T-helper 2 cell treated with Interferon-gamma antibody and Interleukin-4, amounts not matched to agents 5 μg/mL and 100 μg/mL, for 36 hours (primary cell): ENCODE results near the gene ARHGAP45.
"Not testable (repeated sequence)": the region's sequence is repeated elsewhere in the genome, so short reads cannot be mapped to it uniquely, and the experiment has no call there.

Experiments
- DNase-seq: peaks from one replicate; pipeline ENCODE4 v3.0.0; 2021; ENCODE audit warnings: low spot score
- H3K27ac Mint-ChIP-seq: one replicate; pipeline ENCODE4 v1.8.0; 2021; ENCODE audit warnings: mild to moderate bottlenecking, mixed read lengths
- H3K27me3 Mint-ChIP-seq: one replicate; pipeline ENCODE4 v1.8.0; 2021; ENCODE audit warnings: low read depth, mixed read lengths
- H3K36me3 Mint-ChIP-seq: one replicate; pipeline ENCODE4 v1.8.0; 2021; ENCODE audit warnings: low read depth, mixed read lengths
- H3K4me1 Mint-ChIP-seq: one replicate; pipeline ENCODE4 v1.8.0; 2021; ENCODE audit warnings: low read depth, mixed read lengths
- H3K4me3 Mint-ChIP-seq: one replicate; pipeline ENCODE4 v1.8.0; 2022; ENCODE audit warnings: mild to moderate bottlenecking, moderate library complexity, mixed read lengths
- H3K9me3 Mint-ChIP-seq: one replicate; pipeline ENCODE4 v1.8.0; 2021; ENCODE audit warnings: mixed read lengths

The ARHGAP45 gene

DNA sequence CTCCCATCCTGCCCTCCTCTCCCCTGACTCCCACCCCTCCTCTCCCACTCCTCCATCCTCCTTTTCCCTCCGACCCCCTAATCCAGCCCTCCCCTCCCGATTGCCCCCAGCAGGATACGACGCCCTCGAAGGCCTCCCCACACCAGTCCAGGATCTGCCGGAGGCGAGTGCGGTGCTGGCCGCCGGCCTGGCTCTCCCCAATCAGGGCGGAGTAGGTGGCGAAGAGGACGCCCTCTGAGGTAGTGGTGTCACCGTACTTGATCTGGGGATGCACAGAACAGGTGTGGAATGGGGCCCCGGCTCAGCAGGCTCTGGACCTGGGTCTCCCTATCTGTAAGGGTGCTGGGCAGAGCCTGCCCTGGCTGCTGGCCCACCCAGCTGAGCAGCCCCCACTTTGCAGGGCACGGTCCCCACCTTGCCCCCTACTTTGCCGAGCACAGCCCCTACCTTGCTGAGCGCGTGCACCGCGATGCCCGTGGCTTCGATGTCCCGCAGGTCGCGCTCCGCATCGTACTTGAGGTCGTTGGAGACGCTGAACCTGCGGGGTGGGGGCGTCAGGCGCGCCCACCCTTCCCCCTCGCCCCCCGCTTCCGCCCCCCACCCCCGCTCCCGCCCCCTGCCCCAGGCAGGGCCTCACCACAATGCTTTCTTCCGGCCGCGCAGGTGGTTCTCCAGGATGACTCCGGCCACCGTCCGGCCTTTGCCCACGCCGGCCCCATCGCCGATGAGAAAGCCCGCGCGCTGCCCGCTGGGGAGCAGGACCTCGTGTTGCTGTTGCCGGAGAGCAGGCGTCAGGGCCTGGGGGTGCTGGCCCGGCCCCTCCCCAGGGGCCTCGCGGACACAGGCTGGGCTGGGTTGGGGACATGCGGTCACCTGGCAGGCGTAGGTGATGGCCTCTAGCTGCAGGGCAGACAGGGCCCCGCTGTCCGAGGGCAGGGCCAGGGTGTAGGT lies 55.3 kb downstream of the ARHGAP45 start:
- Mint-ChIP-seq H3K36me3 (peaks cover 36% of the 10 kb centered on the region), H3K4me3 (no peak overlapping the region), H3K27ac (peak overlapping the region; percentile 41), H3K27me3 (no peaks in the 10 kb centered on the region), H3K4me1 (no peaks in the 10 kb centered on the region), H3K9me3 (no peaks in the 10 kb centered on the region)
- no peak for DNase-seq

DNA sequence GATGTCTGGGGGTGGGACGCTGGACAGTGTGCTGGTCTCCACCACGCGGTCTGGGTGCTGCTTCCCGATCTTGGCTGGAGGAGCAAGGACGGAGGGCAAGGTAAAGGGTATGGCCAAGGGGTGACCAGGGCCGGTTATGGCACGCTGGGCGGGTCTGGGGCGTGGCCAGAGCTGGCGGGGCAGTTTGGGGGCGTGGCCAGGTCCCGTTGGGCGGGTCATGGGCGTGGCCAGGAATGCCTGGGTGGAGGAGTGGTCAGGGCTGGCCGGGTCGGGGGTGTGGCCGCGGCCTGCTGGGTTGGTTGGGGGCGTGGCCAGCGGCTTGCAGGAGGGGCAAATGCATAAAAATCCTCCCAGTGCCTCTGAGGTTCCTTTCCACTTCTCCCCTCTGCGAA lies 56.0 kb downstream of the ARHGAP45 start:
- Mint-ChIP-seq H3K4me1 (peaks cover 2% of the 10 kb centered on the region), H3K27me3 (no peaks in the 10 kb centered on the region), H3K4me3 (no peak overlapping the region), H3K36me3 (peaks cover 38% of the 10 kb centered on the region), H3K9me3 (no peaks in the 10 kb centered on the region), H3K27ac (peak overlapping the region; percentile 41)
- DNase-seq, result peak; percentile 55

DNA sequence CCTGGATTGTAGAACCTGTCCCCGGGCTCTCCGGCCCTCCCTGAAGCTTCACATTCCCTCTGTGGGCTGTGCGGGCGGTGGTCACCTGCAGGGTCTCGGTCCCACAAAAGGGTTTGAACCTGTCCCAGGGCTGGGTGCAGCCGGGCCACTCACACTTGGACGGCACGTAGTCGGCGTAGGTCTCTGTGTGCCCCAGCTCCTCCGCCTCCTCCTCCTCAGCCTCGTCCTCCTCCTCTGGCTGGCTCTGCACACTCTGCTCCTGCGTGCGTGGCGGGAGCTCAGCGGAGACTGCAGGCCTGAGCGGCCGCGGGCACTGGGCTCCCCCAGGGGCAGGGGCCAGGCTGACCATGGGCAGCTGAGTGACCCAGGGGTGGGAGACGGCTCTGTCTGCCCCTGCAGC lies 56.4 kb downstream of the ARHGAP45 start:
- H3K36me3 Mint-ChIP-seq, result peaks cover 38% of the 10 kb centered on the region
- peaks cover 2% of the 10 kb centered on the region for H3K4me1 Mint-ChIP-seq
- no peak overlapping the region for H3K4me3 Mint-ChIP-seq
- H3K27ac Mint-ChIP-seq, result no peak overlapping the region
- H3K27me3 Mint-ChIP-seq, result no peaks in the 10 kb centered on the region
- no peak for DNase-seq
- H3K9me3 Mint-ChIP-seq, result no peaks in the 10 kb centered on the region

DNA sequence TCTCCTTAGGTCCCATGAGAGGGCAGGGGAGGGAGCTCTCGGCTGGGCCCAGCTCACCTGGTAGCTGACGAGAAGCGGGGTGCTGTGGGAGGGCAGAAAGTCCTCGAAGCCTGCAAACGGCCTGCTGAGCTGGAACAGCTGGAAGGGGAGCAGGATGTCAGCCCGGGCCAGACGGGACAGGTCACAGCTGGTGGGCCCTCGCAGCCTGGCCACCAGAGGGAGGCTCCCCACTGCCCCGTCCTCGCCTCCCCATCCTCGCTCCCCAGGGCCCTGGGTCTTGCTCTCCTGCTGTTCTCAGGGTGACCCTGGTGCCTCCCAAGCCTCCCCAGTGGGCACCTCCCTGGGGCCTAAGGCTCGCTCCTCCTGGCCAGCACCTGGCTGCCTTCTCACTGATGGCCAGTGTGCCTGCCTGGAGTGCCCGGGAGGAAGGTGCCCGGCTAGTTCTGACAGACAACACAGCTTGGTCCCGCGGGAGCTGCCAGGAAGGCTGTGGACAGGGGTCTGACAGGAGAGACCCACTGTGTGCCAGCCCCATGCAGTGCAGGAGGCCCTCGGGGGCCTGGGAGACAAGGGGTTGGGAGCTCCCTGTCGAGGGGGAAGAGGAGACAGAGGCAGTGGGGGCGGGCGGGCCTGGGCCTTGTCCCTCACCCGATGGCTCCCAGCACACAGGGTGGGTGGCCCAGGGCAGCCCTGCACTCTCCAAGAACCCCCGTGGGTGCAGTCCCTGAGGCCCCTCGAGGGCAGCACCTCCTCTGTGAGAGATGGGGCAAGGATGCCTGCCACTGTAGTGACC lies 57.1 kb downstream of the ARHGAP45 start:
- Mint-ChIP-seq H3K4me3 (no peak overlapping the region), H3K9me3 (no peaks in the 10 kb centered on the region), H3K36me3 (peaks cover 37% of the 10 kb centered on the region), H3K27ac (no peak overlapping the region), H3K4me1 (peaks cover 2% of the 10 kb centered on the region), H3K27me3 (no peaks in the 10 kb centered on the region)
- DNase-seq, result no peak

DNA sequence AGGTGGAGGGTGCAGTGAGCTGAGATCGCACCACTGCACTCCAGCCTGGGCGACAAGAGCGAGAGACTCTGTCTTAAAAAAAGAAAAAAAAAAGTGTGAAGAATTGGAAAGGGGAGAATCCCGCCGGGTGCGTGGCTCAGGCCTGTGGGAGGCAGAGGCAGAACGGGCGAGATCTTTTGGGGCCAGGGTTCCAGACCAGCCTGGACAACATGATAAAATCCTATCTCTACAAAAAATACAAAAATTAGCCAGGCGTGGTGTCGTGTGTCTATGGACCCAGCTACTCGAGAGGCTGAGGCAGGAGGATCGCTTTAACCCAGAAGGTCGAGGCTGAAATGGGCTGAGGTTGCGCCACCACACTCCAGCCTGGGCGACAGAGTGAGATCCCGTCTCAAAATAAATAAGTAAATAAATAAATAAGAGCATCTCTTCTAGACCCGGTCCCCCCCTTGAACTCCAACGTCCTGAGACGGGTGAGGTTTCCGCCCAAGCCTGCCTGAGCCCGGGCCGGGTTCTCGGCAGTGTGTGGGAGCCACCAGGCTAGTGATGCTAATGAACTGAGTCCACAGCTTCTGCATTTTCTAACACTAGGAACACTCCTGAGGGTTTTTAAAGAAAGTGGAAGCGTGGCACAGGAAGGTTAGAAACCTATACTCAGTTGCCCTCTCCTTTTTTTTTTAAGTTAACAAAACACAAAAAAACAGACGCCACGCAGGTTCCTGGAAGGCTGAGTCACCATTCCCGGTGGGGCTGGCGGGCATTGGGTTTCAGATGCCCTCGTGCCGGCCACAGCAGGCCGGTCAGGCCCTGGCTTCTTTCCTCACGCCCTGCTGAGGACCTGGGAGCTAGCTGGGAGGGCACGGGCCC lies 58.9 kb downstream of the ARHGAP45 start:
- Mint-ChIP-seq H3K4me3 (no peak overlapping the region), H3K4me1 (peaks cover 7% of the 10 kb centered on the region), H3K27ac (no peak overlapping the region), H3K36me3 (peaks cover 32% of the 10 kb centered on the region), H3K9me3 (no peaks in the 10 kb centered on the region), H3K27me3 (no peaks in the 10 kb centered on the region)
- no peak for DNase-seq

DNA sequence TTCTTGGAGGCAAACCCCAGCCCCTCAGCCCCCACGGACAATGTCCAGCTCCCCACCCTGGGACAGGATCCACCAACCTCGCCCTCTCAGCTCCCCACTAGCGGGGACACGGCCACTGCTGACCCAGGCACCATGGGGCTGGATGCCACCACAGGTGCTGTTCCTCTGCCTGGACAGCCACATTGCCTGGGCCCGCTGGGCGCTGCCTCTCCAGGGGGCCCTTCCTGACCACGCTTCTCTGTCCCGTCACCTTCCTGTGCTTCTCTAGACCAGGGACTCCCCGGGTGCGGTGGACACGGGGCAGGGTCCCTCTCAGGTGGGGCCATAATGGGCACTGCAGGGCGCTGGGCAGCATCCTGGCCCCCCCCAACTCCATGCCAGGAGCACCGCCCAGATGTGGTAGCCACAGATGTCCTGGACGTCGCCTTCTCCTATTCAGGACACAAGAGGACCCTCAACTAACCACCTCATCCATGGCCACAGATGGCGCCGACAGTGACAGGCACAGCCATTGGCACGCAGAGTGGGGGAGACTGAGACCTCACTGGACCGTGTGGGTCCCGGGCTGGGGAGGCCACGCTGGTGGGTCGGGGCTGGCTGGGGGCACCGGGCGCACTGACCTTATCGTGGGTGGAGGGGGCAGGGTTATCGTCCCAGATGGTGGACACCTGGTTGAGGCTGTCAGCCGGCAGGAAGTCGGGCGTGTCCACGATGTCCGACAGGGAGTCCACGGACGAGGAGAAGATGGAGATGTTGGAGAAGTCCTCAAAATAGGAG lies 60.2 kb downstream of the ARHGAP45 start:
- Mint-ChIP-seq H3K27ac (no peak overlapping the region), H3K36me3 (peaks cover 22% of the 10 kb centered on the region), H3K9me3 (no peaks in the 10 kb centered on the region), H3K27me3 (no peaks in the 10 kb centered on the region), H3K4me1 (peaks cover 8% of the 10 kb centered on the region), H3K4me3 (no peak overlapping the region)
- DNase-seq, result no peak

DNA sequence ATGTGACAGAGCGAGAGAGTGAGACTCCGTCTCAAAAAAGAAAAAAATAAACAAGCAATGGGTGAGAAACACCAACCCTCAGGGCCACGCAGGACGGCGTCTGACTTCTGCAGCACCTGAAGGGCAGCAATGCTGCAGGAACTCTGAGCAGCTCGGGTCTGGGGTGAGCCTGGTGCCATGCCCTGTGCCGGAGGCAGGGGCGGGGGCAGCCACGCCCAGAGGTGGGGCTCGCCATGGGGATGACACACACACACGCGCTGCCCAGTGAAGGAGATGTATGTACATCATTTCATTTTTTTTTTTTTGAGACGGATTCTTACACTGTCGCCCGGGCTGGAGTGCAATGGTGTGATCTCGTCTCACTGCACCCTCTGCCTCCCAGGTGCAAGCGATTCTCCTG lies 61.1 kb downstream of the ARHGAP45 start:
- Mint-ChIP-seq H3K9me3 (no peaks in the 10 kb centered on the region), H3K27ac (no peak overlapping the region), H3K27me3 (no peaks in the 10 kb centered on the region), H3K4me1 (peaks cover 8% of the 10 kb centered on the region), H3K4me3 (no peak overlapping the region), H3K36me3 (peaks cover 17% of the 10 kb centered on the region)
- DNase-seq, result no peak

DNA sequence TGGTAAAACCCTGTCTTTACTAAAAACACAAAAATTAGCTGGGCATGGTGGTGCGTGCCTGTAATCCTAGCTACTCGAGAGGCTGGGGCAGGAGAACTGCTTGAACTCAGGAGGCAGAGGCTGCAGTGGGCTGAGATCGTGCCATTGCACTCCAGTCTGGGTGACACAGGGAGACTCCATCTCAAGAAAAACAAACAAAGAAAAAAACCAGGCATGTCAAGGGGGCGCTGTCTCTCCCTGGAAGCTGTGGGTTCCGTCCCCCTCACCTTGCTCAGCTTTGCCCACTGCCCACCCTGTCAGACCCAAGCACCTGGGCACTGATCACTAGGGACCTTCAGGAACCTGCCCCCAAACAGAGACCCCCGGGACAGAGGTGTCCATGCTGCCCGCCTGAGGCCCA lies 62.1 kb downstream of the ARHGAP45 start:
- Mint-ChIP-seq H3K36me3 (peaks cover 14% of the 10 kb centered on the region), H3K4me3 (peak overlapping the region; percentile 45), H3K27ac (peak overlapping the region; percentile 57)
- DNase-seq, H3K27me3 Mint-ChIP-seq, H3K9me3 Mint-ChIP-seq, H3K4me1 Mint-ChIP-seq: not testable (repeated sequence)

DNA sequence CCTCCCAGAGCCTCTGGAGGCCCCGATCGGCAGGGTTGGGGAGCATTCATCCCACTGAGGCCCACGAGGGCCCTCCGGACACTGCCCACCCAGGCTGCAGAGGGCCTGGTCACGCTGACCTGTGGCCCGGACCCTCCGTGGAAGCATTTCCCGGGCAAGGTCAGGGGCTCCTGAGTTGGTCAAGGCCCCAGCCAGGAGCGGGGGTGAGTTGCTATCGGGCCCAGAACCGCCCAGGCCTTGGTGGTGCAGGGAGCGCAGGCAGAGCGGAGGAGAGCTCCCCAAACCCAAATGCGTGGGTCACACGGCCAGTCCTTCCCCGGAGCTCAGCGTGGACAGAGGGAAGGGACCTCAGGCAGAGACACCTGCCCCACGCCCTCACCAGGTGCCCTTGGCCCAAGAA lies 62.6 kb downstream of the ARHGAP45 start:
- Mint-ChIP-seq H3K4me1 (peaks cover 8% of the 10 kb centered on the region), H3K27ac (no peak overlapping the region), H3K9me3 (no peaks in the 10 kb centered on the region), H3K4me3 (peak overlapping the region; percentile 24), H3K36me3 (peaks cover 14% of the 10 kb centered on the region), H3K27me3 (no peaks in the 10 kb centered on the region)
- DNase-seq, result no peak

DNA sequence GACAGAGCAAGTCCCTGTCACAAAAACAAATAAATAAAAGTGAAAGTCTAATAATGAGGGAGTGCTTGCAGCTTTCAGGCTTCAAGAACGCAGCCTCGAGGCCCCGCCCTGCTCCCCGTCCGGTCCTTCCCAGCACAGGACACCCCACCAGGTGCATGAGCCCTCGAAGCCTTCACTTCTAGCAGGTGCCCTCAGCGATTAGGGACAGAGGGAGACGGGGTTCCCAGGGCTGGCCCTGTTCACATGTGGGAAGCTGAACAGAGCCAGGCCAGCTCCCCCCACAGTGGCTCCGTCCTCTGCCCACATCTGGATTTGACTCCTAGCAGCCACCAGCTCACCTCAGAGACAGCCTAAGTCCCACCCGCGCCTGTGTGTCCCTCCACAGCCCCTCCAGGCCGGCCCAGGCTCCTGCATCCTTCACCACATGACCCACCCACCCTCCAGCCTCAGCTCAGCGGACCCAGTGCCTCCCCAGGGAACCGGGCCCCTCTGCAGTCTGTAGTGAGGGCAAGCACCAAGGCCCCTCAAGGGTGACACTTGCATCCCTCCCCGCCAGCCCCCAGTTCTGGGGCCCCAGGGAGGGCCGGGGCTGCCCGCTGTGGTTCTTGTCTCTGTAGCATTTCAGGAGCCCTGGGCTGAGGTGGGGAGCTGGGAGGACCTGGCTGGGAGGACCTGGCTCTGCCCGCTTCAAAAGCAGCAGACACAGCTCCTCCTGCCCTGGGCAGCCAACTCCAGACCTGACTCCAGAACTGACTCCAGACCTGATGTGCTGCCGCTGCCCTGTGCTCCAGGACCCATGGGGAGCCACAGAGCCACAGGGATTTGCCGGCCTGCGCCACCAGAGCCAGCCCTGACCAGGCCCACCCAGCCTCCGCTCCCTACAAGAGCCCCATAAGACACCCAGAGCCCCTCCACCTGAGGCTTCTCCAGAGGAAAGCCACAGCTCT lies 64.1 kb downstream of the ARHGAP45 start:
- Mint-ChIP-seq H3K9me3 (no peaks in the 10 kb centered on the region), H3K27me3 (no peaks in the 10 kb centered on the region), H3K27ac (peak overlapping the region; percentile 84), H3K4me3 (peak overlapping the region; percentile 90), H3K36me3 (peaks cover 11% of the 10 kb centered on the region), H3K4me1 (peaks cover 8% of the 10 kb centered on the region)
- peak; percentile 23 for DNase-seq

DNA sequence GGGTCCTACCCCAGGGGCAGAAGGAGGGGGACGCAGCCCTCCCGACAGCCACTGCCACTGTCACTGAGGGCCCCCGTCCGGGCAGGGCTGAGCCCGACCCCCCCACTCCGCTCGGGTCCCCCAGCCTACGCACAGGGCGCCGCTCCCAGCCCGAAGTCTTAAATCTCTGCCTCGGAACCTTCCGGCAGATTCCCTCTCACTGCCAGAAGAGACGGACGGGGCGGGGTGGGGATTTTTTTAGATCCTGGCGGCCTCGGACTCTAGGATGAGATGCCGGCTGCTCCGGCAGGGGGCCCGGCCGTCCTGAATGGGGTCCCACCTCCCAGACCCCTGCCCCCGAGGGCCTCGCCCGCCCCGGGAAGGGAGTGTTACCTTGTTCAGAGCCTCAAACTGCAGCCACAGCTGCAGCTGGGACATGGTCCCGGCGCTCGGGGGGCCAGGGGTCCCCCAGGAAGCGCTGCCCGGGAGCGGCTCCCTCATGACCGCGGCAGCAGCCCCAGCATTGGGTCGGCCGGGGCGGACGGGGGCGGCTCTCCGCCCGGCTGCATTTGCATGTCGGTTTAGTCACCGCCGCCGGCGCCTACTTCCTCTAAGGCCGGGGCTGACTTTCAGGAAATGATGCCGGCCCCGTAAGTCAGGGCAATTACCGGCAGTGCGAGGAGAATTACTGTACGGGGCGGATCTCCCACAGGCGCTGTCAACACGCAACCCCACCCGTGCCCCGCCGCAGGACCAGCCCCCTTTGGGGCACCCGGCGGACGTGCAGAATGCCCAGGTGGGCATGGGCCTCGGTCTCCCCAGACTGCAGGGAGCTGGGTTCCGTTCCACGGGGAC lies 65.0 kb downstream of the ARHGAP45 start:
- peak; percentile 90 for DNase-seq
- Mint-ChIP-seq H3K36me3 (peaks cover 9% of the 10 kb centered on the region), H3K4me3 (peak overlapping the region; percentile 90), H3K27me3 (no peaks in the 10 kb centered on the region), H3K9me3 (no peaks in the 10 kb centered on the region), H3K4me1 (peaks cover 10% of the 10 kb centered on the region), H3K27ac (peak overlapping the region; percentile 86)
